Measurements from ENCODE around the gene ARCN1. TPM values are rescaled to one million over a fixed set of nuclear protein-coding genes. Genes with fewer than 3 reads are reported as not detected.

ARCN1 gene
- total RNA-seq, 4 donors from 2014 or later: 61.4 to 81.2 (median 70.7) TPM

DNA sequence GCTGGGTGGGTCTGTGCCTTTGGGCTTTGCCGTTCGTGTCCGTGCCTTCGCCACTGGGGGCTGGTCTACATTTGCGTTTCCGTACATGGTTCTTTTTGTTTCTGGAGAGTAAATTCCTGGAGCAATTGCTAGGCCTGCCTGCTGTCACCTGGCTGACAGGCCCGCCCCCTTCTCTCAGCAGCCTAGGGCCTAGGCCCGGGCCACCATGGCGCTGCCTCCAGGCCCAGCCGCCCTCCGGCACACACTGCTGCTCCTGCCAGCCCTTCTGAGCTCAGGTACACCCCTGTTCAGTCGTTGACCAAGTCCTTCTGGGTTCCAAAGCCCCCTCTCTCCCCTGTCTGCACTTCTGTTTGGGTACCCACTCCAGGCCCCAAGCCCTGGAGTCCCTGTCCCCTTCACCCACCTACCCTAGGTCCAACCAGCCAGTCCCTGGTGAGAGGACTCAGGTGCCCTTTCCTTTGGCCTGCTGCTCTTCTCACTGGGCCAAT is 40.6 kb upstream of the ARCN1 start:
- no peak for DNase-seq (ENCODE audit: low spot score in 2 of 2)
- WGBS, 2 donors: 11 to 24% methylated on average over 12 of the region's 12 CpGs
- intact Hi-C loops (cut with DNase I; ENCODE audit: low total_unique reads): no loop called here
- H3K4me3 ChIP-seq (ENCODE audit: low read depth, poor library complexity, severe bottlenecking): no peak overlapping the region
- TF ChIP-seq, protein P1, sequence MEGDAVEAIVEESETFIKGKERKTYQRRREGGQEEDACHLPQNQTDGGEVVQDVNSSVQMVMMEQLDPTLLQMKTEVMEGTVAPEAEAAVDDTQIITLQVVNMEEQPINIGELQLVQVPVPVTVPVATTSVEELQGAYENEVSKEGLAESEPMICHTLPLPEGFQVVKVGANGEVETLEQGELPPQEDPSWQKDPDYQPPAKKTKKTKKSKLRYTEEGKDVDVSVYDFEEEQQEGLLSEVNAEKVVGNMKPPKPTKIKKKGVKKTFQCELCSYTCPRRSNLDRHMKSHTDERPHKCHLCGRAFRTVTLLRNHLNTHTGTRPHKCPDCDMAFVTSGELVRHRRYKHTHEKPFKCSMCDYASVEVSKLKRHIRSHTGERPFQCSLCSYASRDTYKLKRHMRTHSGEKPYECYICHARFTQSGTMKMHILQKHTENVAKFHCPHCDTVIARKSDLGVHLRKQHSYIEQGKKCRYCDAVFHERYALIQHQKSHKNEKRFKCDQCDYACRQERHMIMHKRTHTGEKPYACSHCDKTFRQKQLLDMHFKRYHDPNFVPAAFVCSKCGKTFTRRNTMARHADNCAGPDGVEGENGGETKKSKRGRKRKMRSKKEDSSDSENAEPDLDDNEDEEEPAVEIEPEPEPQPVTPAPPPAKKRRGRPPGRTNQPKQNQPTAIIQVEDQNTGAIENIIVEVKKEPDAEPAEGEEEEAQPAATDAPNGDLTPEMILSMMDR (IDR thresholded peaks at IDR 0.05): no peak
- no peak for TF ChIP-seq POLR2A (IDR thresholded peaks at IDR 0.05)

DNA sequence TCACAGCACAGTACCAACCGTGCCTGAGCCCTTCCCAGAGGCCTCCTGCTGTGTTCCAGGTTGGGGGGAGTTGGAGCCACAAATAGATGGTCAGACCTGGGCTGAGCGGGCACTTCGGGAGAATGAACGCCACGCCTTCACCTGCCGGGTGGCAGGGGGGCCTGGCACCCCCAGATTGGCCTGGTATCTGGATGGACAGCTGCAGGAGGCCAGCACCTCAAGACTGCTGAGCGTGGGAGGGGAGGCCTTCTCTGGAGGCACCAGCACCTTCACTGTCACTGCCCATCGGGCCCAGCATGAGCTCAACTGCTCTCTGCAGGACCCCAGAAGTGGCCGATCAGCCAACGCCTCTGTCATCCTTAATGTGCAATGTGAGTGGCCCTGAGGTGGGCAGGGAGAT is 40.1 kb upstream of the ARCN1 start:
- H3K4me3 ChIP-seq (ENCODE audit: low read depth, poor library complexity, severe bottlenecking): no peak overlapping the region
- intact Hi-C loops (cut with DNase I; ENCODE audit: low total_unique reads): no loop called here
- WGBS, 2 donors: 80 to 88% methylated on average over 7 to 10 of the region's 10 CpGs
- TF ChIP-seq, protein P1 (IDR thresholded peaks at IDR 0.05): no peak
- no peak for TF ChIP-seq POLR2A (IDR thresholded peaks at IDR 0.05)
- no peak for DNase-seq (ENCODE audit: low spot score in 2 of 2)

DNA sequence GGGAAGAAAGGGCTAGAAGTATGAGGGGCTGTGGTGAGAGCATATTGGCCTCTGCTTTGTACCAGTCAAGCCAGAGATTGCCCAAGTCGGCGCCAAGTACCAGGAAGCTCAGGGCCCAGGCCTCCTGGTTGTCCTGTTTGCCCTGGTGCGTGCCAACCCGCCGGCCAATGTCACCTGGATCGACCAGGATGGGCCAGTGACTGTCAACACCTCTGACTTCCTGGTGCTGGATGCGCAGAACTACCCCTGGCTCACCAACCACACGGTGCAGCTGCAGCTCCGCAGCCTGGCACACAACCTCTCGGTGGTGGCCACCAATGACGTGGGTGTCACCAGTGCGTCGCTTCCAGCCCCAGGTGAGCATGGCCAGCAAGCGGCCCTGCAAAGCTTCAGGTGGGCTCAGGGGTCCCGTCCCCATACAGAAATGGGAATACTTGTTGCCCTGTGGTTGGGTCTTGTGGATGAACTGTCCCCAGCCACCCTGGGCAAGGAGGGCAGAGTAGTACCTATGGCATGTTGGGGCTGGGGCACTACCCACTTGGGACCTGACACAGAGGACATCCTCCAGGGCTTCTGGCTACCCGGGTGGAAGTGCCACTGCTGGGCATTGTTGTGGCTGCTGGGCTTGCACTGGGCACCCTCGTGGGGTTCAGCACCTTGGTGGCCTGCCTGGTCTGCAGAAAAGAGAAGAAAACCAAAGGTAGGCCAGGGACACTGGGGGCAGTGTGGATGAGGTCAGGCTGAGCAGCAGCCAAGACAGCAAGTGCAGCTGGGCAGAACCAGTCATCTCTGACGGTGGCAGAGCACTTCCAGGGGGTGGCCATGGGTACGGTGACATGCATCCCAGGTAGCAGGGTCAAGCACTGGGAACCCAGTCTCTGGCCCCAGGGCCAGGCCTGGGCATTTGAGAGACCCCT is 39.1 kb upstream of the ARCN1 start:
- no peak overlapping the region for H3K4me3 ChIP-seq (ENCODE audit: low read depth, poor library complexity, severe bottlenecking)
- no peak for TF ChIP-seq POLR2A (IDR thresholded peaks at IDR 0.05)
- WGBS, 2 donors: 86 to 91% methylated on average over 6 to 13 of the region's 19 CpGs
- DNase-seq (ENCODE audit: low spot score in 2 of 2): no peak
- intact Hi-C loops (cut with DNase I; ENCODE audit: low total_unique reads): no loop called here

DNA sequence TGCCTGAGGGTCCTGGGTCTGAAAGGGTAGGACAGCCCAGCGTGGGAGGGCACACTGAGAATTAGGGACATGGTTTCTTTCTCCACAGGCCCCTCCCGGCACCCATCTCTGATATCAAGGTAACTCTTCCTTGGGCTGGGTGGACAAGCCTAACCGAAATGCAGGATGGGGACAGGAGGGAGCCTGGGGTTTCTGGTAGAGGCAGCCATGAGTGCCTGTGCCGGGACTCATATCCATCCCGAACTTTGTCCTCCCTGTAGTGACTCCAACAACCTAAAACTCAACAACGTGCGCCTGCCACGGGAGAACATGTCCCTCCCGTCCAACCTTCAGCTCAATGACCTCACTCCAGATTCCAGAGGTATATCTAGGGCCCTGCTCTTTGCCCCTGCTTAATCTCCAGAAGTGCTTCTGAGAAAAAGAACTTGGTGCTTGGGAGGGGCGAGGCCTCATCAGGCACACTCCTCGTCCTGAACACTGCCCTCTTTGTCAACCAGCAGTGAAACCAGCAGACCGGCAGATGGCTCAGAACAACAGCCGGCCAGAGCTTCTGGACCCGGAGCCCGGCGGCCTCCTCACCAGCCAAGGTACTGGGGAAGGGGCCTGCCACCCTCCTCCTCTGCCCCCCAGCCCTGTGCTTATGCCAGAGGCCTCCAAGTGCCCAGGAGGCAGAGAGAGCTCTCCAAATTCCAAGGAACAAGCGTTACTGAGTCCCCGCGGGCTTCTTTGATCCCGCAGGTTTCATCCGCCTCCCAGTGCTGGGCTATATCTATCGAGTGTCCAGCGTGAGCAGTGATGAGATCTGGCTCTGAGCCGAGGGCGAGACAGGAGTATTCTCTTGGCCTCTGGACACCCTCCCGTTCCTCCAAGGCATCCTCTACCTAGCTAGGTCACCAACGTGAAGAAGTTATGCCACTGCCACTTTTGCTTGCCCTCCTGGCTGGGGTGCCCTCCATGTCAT is 38.2 kb upstream of the ARCN1 start:
- 78 to 83% methylated on average over 27 of the region's 27 CpGs for WGBS, 2 donors
- DNase-seq (ENCODE audit: low spot score in 2 of 2): no peak
- intact Hi-C loops (cut with DNase I; ENCODE audit: low total_unique reads): no loop called here
- H3K4me3 ChIP-seq (ENCODE audit: low read depth, poor library complexity, severe bottlenecking): no peak overlapping the region
- TF ChIP-seq, protein P1 (IDR thresholded peaks at IDR 0.05): no peak
- no peak for TF ChIP-seq POLR2A (IDR thresholded peaks at IDR 0.05)

DNA sequence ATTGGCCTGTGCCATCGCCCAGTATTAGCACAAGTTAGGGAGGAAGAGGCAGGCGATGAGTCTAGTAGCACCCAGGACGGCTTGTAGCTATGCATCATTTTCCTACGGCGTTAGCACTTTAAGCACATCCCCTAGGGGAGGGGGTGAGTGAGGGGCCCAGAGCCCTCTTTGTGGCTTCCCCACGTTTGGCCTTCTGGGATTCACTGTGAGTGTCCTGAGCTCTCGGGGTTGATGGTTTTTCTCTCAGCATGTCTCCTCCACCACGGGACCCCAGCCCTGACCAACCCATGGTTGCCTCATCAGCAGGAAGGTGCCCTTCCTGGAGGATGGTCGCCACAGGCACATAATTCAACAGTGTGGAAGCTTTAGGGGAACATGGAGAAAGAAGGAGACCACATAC is 36.9 kb upstream of the ARCN1 start:
- TF ChIP-seq, protein P1 (IDR thresholded peaks at IDR 0.05): no peak
- TF ChIP-seq POLR2A (IDR thresholded peaks at IDR 0.05): no peak
- intact Hi-C loops (cut with DNase I; ENCODE audit: low total_unique reads): no loop called here
- no peak for DNase-seq (ENCODE audit: low spot score in 2 of 2)
- 79 to 83% methylated on average over 9 of the region's 9 CpGs for WGBS, 2 donors
- no peak overlapping the region for H3K4me3 ChIP-seq (ENCODE audit: low read depth, poor library complexity, severe bottlenecking)

DNA sequence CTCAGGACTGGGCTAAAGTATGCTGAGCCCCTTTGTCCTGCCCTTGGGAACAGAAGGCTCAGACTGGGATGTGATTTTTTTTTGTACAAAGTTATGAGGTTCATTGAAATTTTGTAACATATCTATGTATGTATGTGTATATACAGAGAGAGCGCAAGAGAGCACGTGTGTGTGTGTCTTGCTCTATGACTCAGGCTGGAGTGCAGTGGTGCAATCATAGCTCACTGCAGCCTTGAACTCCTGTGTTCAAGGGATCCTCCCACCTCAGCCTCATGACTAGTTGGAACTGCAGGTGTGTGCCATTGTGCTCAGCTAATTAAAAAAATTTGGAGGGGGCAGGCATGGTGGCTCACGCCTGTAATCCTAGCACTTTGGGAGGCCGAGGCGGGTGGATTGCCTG is 35.5 kb upstream of the ARCN1 start:
- H3K4me3 ChIP-seq (ENCODE audit: low read depth, poor library complexity, severe bottlenecking): no peak overlapping the region
- no peak for DNase-seq (ENCODE audit: low spot score in 2 of 2)
- no peak for TF ChIP-seq POLR2A (IDR thresholded peaks at IDR 0.05)
- TF ChIP-seq, protein P1 (IDR thresholded peaks at IDR 0.05): no peak
- 94 to 96% methylated on average over 5 of the region's 5 CpGs for WGBS, 2 donors
- intact Hi-C loops (cut with DNase I; ENCODE audit: low total_unique reads): no loop called here
